ENCODE results near the gene AP3M1.

GRCh38 chr10:74171625-74172024 is 21.0 kb upstream of the AP3M1 start:
- TF ChIP-seq CTCF (conservative IDR thresholded peaks at IDR 0.05; ENCODE audit: low read length) (no peak), EZH2phosphoT487 (IDR thresholded peaks at IDR 0.05; ENCODE audit: borderline replicate concordance) (no peak)

All from Loucy (cell line).